ENCODE results near the gene RAB11A. TPM values are rescaled to one million over a fixed set of nuclear protein-coding genes. Genes with fewer than 3 reads are reported as not detected.

The RAB11A gene
- total RNA-seq (2022) = 208 and 232 TPM in 2 replicates
- percentile 91 among the genes with signal in this experiment for Bru-seq, nascent RNA
- percentile 91 among the genes with signal in this experiment for BruChase-seq, experiment 1, labeled RNA remaining after a 2-hour chase
- BruChase-seq, experiment 2, labeled RNA remaining after a 6-hour chase = percentile 96 among the genes with signal in this experiment
- long read RNA-seq, full-length matches to known transcripts = 221 of 254 reads
- long read RNA-seq, partial matches to known transcripts = 3 of 254 reads
- long read RNA-seq, other reads (novel, unspliced or antisense) = 30 of 254 reads

- H3K9me3 Mint-ChIP-seq (ENCODE audit: unreplicated experiment) = no peaks in the 10 kb centered on the region
- POLR2A ChIA-PET = interaction anchor here (0.5 to 2.8 kb wide), 9 partner anchors 33 to 543 kb away, joined by 3 to 29 read pairs (median 4); partner anchors contain the start of gene DENND4A
Observed at GRCh38 chr15:65869126-65869953, at the start of gene RAB11A. Gene RAB11A (plus strand): TSS chr15:65869491. CDS start chr15:65869586, 95 bp downstream.

GRCh38 chr15:65819563-65819960 lies 49.7 kb upstream of the RAB11A start:
- H3K4me1 ChIP-seq = 0 out of 2 replicates have a peak, but pooled peaks cover 4% of the 10 kb centered on the region
- no peak overlapping the region for H3K4me3 ChIP-seq (ENCODE audit: low read depth, low read length)
- Mint-ChIP-seq H3K4me1 (ENCODE audit: low read depth, unreplicated experiment) (peaks cover 7% of the 10 kb centered on the region), H3K27me3 (ENCODE audit: insufficient read depth, unreplicated experiment) (no peaks in the 10 kb centered on the region), H3K4me3 (ENCODE audit: unreplicated experiment) (no peak overlapping the region), H3K36me3 (ENCODE audit: insufficient read depth, unreplicated experiment) (no peaks in the 10 kb centered on the region), H3K27ac (ENCODE audit: unreplicated experiment) (no peak overlapping the region), H3K9me3 (ENCODE audit: unreplicated experiment) (no peaks in the 10 kb centered on the region)
- H3K27me3 ChIP-seq (replicated peaks; ENCODE audit: control insufficient read depth, insufficient read depth, low read length) = no peaks in the 10 kb centered on the region
- POLR2A ChIA-PET = no interaction called here
- DNase-seq = no peak
- no peaks in the 10 kb centered on the region for H3K36me3 ChIP-seq (ENCODE audit: control insufficient read depth, insufficient read depth, low read length)
- TF ChIP-seq CTCF (IDR thresholded peaks at IDR 0.05; ENCODE audit: insufficient read depth in 1 of 2, low read depth in 1 of 2, low read length in 1 of 2, severe bottlenecking in 1 of 2, unreplicated experiment in 1 of 2) = no peak
- no peaks in the 10 kb centered on the region for H3K9me3 ChIP-seq
- CTCF ChIA-PET = no interaction called here
- BruUV-seq (replicated peaks) = no TSS peak
- intact Hi-C loops (cut with micrococcal nuclease; ENCODE audit: unreplicated experiment) = no loop called here

More at GRCh38 chr15:65869126-65869953, at the start of gene RAB11A:
- Mint-ChIP-seq H3K27me3 (ENCODE audit: insufficient read depth, unreplicated experiment) (peaks cover 3% of the 10 kb centered on the region), H3K27ac (ENCODE audit: unreplicated experiment) (peak within 1 kb of the TSS; percentile 97), H3K4me3 (ENCODE audit: unreplicated experiment) (peak within 1 kb of the TSS; percentile 98), H3K4me1 (ENCODE audit: low read depth, unreplicated experiment) (peaks cover 10% of the 10 kb centered on the region), H3K36me3 (ENCODE audit: insufficient read depth, unreplicated experiment) (peaks cover 27% of the 10 kb centered on the region)
- CTCF ChIA-PET = interaction anchor here (0.6 to 2.6 kb wide), 7 partner anchors 37 to 450 kb away, joined by 3 to 10 read pairs (median 7); partner anchors contain the start of gene INTS14
- no TSS peak for BruUV-seq (replicated peaks)
- peak in 1 of 2 experiments; percentile 47 for TF ChIP-seq CTCF (IDR thresholded peaks at IDR 0.05; ENCODE audit: insufficient read depth in 1 of 2, low read depth in 1 of 2, low read length in 1 of 2, severe bottlenecking in 1 of 2, unreplicated experiment in 1 of 2)
- no peaks in the 10 kb centered on the region for H3K36me3 ChIP-seq (ENCODE audit: control insufficient read depth, insufficient read depth, low read length)
- peak; percentile 94 to 96 for DNase-seq
- no peaks in the 10 kb centered on the region for H3K27me3 ChIP-seq (replicated peaks; ENCODE audit: control insufficient read depth, insufficient read depth, low read length)
- peak within 1 kb of the TSS; percentile 96 for H3K4me3 ChIP-seq (ENCODE audit: low read depth, low read length)
- H3K4me1 ChIP-seq = no peaks in the 10 kb centered on the region
- intact Hi-C loops (cut with micrococcal nuclease; ENCODE audit: unreplicated experiment) = loop anchor here (1.0 to 2.0 kb wide), 2 partner anchors 37 to 258 kb away; partner anchors contain the start of gene INTS14
- no peaks in the 10 kb centered on the region for H3K9me3 ChIP-seq

GRCh38 chr15:65821070-65821469 lies 48.2 kb upstream of the RAB11A start:
- Mint-ChIP-seq H3K36me3 (ENCODE audit: insufficient read depth, unreplicated experiment) (no peaks in the 10 kb centered on the region), H3K27ac (ENCODE audit: unreplicated experiment) (no peak overlapping the region), H3K9me3 (ENCODE audit: unreplicated experiment) (no peaks in the 10 kb centered on the region), H3K4me1 (ENCODE audit: low read depth, unreplicated experiment) (peaks cover 13% of the 10 kb centered on the region), H3K4me3 (ENCODE audit: unreplicated experiment) (no peak overlapping the region), H3K27me3 (ENCODE audit: insufficient read depth, unreplicated experiment) (no peaks in the 10 kb centered on the region)
- ChIA-PET POLR2A (no interaction called here), CTCF (no interaction called here)
- Histone ChIP-seq H3K36me3 (ENCODE audit: control insufficient read depth, insufficient read depth, low read length) (no peaks in the 10 kb centered on the region), H3K27me3 (replicated peaks; ENCODE audit: control insufficient read depth, insufficient read depth, low read length) (no peaks in the 10 kb centered on the region), H3K4me1 (peaks cover 4% of the 10 kb centered on the region; the same call in 1 of the 2 replicates), H3K9me3 (no peaks in the 10 kb centered on the region), H3K4me3 (ENCODE audit: low read depth, low read length) (no peak overlapping the region)
- DNase-seq = no peak
- BruUV-seq (replicated peaks) = no TSS peak
- intact Hi-C loops (cut with micrococcal nuclease; ENCODE audit: unreplicated experiment) = loop anchor here (5.0 kb wide), 1 partner anchor 224 kb away; no protein-coding TSS in a partner anchor
- no peak for TF ChIP-seq CTCF (IDR thresholded peaks at IDR 0.05; ENCODE audit: insufficient read depth in 1 of 2, low read depth in 1 of 2, low read length in 1 of 2, severe bottlenecking in 1 of 2, unreplicated experiment in 1 of 2)
